ENCODE data around the gene LMF1. TPM values are rescaled to one million over a fixed set of nuclear protein-coding genes. Genes with fewer than 3 reads are reported as not detected.

The LMF1 gene
- total RNA-seq, 1 experiment from 2014 or later, result 12.8 TPM

DNA sequence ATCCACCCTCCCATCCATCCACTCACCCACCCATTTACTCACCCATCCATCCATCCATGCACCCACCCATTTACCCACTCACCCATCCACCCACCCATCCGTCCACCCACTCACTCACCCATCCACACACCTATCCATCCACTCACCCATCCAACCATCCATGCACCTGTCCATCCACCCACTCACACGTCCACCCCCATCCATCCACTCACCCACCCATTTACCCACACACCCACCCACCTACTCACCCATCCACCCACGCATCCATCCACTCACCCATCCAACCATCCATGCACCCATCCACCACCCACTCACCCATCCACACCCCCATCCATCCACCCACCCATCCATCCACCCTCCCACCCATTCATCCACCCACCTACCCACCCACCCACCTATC is 22.9 kb upstream of the LMF1 start:
- Histone ChIP-seq H3K4me2 (ENCODE audit: low read length) (no peak overlapping the region), H3K27ac (ENCODE audit: low read depth, low read length) (no peak overlapping the region), H2AFZ (ENCODE audit: low read depth, low read length, poor library complexity, severe bottlenecking) (no peak overlapping the region), H3K4me3 (replicated peaks in 1 of 2; ENCODE audit: low read depth in 1 of 2, low read length in 2 of 2) (no peak overlapping the region), H3K27me3 (ENCODE audit: insufficient read depth, low read length) (peaks cover 39% of the 10 kb centered on the region), H3K36me3 (ENCODE audit: control insufficient read depth in 1 of 2, insufficient read depth in 2 of 2, low read length in 2 of 2) (no peaks in the 10 kb centered on the region), H3K9ac (ENCODE audit: low read length) (no peak overlapping the region), H3K4me1 (ENCODE audit: control insufficient read depth in 1 of 2, insufficient read depth in 2 of 2, low read length in 2 of 2) (peaks cover 15 to 17% of the 10 kb centered on the region in 2 experiments), H3K79me2 (ENCODE audit: insufficient read depth, low read length) (no peaks in the 10 kb centered on the region), H4K20me1 (ENCODE audit: insufficient read depth) (no peaks in the 10 kb centered on the region), H3K9me3 (ENCODE audit: control insufficient read depth in 1 of 2, insufficient read depth in 1 of 2, low read depth in 1 of 2, low read length in 2 of 2) (no peaks in the 10 kb centered on the region), H3K9me2 (ENCODE audit: insufficient read depth) (no peaks in the 10 kb centered on the region)
- no TSS peak for BruUV-seq (replicated peaks)
- no peak for TF ChIP-seq FOSL1 (IDR thresholded peaks at IDR 0.05; ENCODE audit: low read depth)
- no peak for TF ChIP-seq SIN3A (IDR thresholded peaks at IDR 0.05; ENCODE audit: low read depth)
- no peak for TF ChIP-seq CEBPB (IDR thresholded peaks at IDR 0.05; ENCODE audit: low read depth)
- no peak for TF ChIP-seq SP1 (IDR thresholded peaks at IDR 0.05; ENCODE audit: low read depth)
- TF ChIP-seq ELF1 (IDR thresholded peaks at IDR 0.05; ENCODE audit: borderline replicate concordance, low read depth), result no peak
- TF ChIP-seq, protein P1, sequence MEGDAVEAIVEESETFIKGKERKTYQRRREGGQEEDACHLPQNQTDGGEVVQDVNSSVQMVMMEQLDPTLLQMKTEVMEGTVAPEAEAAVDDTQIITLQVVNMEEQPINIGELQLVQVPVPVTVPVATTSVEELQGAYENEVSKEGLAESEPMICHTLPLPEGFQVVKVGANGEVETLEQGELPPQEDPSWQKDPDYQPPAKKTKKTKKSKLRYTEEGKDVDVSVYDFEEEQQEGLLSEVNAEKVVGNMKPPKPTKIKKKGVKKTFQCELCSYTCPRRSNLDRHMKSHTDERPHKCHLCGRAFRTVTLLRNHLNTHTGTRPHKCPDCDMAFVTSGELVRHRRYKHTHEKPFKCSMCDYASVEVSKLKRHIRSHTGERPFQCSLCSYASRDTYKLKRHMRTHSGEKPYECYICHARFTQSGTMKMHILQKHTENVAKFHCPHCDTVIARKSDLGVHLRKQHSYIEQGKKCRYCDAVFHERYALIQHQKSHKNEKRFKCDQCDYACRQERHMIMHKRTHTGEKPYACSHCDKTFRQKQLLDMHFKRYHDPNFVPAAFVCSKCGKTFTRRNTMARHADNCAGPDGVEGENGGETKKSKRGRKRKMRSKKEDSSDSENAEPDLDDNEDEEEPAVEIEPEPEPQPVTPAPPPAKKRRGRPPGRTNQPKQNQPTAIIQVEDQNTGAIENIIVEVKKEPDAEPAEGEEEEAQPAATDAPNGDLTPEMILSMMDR (IDR thresholded peaks at IDR 0.05 in 2 of 3, conservative IDR thresholded peaks at IDR 0.05 in 1 of 3; ENCODE audit: borderline replicate concordance in 1 of 3, insufficient read depth in 1 of 3, low read depth in 2 of 3, low read length in 2 of 3), result no peak
- TF ChIP-seq POLR2AphosphoS5 (IDR thresholded peaks at IDR 0.05; ENCODE audit: low read depth, low read length), result no peak
- TF ChIP-seq, protein P2, sequence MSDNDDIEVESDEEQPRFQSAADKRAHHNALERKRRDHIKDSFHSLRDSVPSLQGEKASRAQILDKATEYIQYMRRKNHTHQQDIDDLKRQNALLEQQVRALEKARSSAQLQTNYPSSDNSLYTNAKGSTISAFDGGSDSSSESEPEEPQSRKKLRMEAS (IDR thresholded peaks at IDR 0.05), result no peak
- no peak for TF ChIP-seq YY1 (IDR thresholded peaks at IDR 0.05; ENCODE audit: extremely low read depth, insufficient replicate concordance, low read depth, low read length)
- intact Hi-C loops (cut with micrococcal nuclease), result no loop called here
- CTCF ChIA-PET, result no interaction called here
- POLR2A ChIA-PET, result no interaction called here
- RAD21 ChIA-PET (ENCODE audit: low non-redundant PET in 1 of 2, low total read pairs in 2 of 2, uncharacterized antibody in 2 of 2, unreplicated experiment in 2 of 2), result no interaction called here
- ATAC-seq, result no peak
- DNase-seq (ENCODE audit: low read depth, low spot score), result no peak

Data from HCT116 (cell line).